Fibroblast of pulmonary artery (primary cell): ENCODE results near the gene CCDC33.

Source experiments
- DNase-seq: peaks from one replicate; pipeline ENCODE4 v3.0.0-alpha.2; 2010; ENCODE audit warnings: low read depth
- H3K4me3 ChIP-seq: replicated peaks from 2 replicates; pipeline ENCODE4 v1.5.1; 2011; ENCODE audit warnings: low read depth, mild to moderate bottlenecking, control low read depth, low read length, moderate library complexity
- CTCF ChIP-seq: IDR thresholded peaks from 2 replicates; pipeline ENCODE4 v1.5.1; 2011; ENCODE audit warnings: mild to moderate bottlenecking, control low read depth, low read length, inconsistent platforms; ENCODE audit errors: missing control alignments

CCDC33 gene

GRCh38 chr15:74365598-74366445 is 129.7 kb downstream of the CCDC33 start:
- peak overlapping the region; percentile 52 for H3K4me3 ChIP-seq
- DNase-seq = peak; percentile 61
- TF ChIP-seq CTCF = no peak

GRCh38 chr15:74367296-74367854 is 131.2 kb downstream of the CCDC33 start, which contains the start of gene CYP11A1:
Gene CYP11A1 (minus strand): TSS chr15:74367646. CDS start chr15:74367585, 61 bp downstream.
- no peak for TF ChIP-seq CTCF
- H3K4me3 ChIP-seq = no peak within 1 kb of the TSS
- DNase-seq = no peak

GRCh38 chr15:74368121-74368520 is 132.0 kb downstream of the CCDC33 start:
- no peak for DNase-seq
- TF ChIP-seq CTCF = no peak
- no peak overlapping the region for H3K4me3 ChIP-seq

GRCh38 chr15:74369084-74369745 is 133.1 kb downstream of the CCDC33 start:
- H3K4me3 ChIP-seq = no peak overlapping the region
- no peak for TF ChIP-seq CTCF
- peak; percentile 33 for DNase-seq

GRCh38 chr15:74369756-74370155 is 133.6 kb downstream of the CCDC33 start:
- DNase-seq = no peak
- no peak overlapping the region for H3K4me3 ChIP-seq
- no peak for TF ChIP-seq CTCF

GRCh38 chr15:74370471-74370870 is 134.3 kb downstream of the CCDC33 start:
- no peak for TF ChIP-seq CTCF
- no peak overlapping the region for H3K4me3 ChIP-seq
- no peak for DNase-seq
